HTR-8/SVneo (cell line): Measurements from ENCODE around the gene NNT.
A peak's percentile ranks its signal among the peaks of the same experiment; 100 is the strongest.
"Not testable (repeated sequence)": the region's sequence is repeated elsewhere in the genome, so short reads cannot be mapped to it uniquely, and the experiment has no call there.

Experiments used
- DNase-seq: peaks from one replicate; pipeline ENCODE4 v3.0.0; 2011; ENCODE audit warnings: low spot score, mixed read lengths; ENCODE audit not compliant: insufficient read length
- FAIRE-seq: peaks from 2 replicates; lab custom pipeline; 2011; peaks lifted over from hg19 to GRCh38; lab: Jason Lieb, UNC

NNT gene

DNA sequence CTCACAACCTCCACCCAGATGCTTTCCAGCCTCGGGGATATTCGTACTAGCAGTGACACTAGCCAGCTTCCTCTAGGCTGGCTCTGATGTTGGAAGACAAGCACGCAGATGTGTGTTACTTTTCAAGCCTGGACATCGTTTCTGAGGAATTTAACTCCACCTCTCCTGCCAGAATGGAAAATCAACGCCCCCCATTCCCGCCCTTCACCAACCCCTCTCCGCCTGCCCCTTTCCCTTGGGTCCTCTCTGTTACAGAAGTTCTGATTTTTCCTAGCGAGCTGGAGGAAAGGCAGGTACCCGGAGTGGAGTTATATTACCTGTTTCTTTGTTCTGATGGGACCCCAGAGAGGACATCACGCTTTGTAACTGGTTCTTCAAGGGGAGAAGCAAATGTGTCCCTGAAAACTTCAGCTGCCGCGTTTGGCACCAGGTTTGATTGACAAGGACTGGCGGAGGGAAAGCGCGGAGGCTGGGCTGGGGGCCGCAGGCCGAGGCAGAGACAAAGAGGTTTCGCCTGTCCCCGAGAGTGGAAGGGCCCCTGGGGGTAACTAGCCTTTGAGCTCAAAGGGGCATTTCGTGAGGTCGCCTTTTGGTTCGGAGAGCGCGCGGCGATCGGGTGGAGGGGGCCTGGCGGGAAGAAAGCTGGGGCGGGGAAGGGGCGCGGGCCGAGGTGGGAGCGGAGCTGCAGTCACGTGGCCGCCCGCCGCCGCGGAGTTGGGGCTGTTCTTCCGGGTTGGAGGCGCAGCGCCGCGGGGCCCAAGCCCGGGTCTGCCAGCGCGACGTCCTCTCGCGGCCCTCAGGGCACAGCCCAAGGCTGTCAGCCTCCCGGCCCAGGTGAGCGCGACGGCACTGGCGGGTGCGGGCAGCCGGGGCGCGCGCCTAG lies at the start of gene NNT:
Gene NNT (plus strand): TSS at position 720 of the 883 bp plus-strand sequence. CDS start 6,016 bp downstream, outside the sequence.
- DNase-seq (peak; percentile 75), FAIRE-seq (peak; percentile 80)

GRCh38 chr5:43553381-43553780 lies 49.6 kb upstream of the NNT start:
- no peak for DNase-seq
- no peak for FAIRE-seq

- DNase-seq (no peak), FAIRE-seq (peak; percentile 20)
Observed at GRCh38 chr5:43554497-43554896, 48.5 kb upstream of the NNT start.

- peak; percentile 43 for DNase-seq
- FAIRE-seq, result peak; percentile 71
Observed at GRCh38 chr5:43555895-43556606, 46.9 kb upstream of the NNT start.

GRCh38 chr5:43556607-43556856 lies 46.4 kb upstream of the NNT start:
- not testable (repeated sequence) for FAIRE-seq, DNase-seq

GRCh38 chr5:43556857-43557542 lies 46.0 kb upstream of the NNT start, which contains the start of gene PAIP1:
TSS of gene PAIP1 (minus strand) at chr5:43557077. CDS start at chr5:43556846, 231 bp downstream.
- peak; percentile 90 for FAIRE-seq

DNA sequence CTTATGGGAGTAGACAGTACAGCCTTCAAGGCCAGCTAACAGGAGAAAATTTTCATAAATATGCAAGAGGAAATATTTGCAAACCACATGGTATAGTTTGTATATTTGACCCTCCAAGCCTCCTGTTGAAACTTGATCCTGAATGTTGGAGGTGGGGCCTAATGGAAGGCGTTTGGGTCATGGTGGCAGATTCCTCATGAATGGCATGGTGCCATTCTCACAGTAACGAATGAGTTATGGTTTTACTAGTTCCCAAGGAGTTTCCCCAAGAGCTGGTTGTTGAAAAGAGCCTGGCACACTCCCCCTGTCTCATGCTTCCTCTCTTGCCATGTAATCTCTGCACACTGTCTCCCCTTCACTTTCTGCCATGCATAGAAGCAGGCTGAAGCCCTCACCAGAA lies 42.9 kb upstream of the NNT start:
- DNase-seq (peak; percentile 19), FAIRE-seq (no peak)

More at GRCh38 chr5:43556857-43557542, 46.0 kb upstream of the NNT start, which contains the start of gene PAIP1:
- DNase-seq, result peak; percentile 90

DNA sequence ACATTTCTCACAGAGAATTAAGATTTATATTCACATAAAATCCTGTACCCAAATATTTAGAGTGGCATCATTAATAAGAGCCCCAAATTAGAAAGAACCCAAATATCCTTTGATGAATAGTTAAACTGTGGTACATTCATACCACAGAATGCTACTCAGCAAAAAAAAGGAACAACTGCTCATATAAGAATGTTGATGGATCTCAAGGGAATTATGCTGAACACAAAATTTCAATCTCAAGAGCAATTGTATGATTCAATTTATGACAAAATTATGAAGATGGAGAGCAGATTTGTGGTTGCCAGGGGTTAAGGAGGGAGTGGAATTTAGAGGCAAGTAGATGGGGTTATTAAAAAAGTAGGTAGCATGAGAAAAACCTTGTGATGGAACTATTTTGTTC lies 41.6 kb upstream of the NNT start:
- no peak for FAIRE-seq
- DNase-seq, result no peak

- FAIRE-seq (no peak), DNase-seq (no peak)
Observed at GRCh38 chr5:43563321-43563720, 39.7 kb upstream of the NNT start.

GRCh38 chr5:43564289-43564850 lies 38.6 kb upstream of the NNT start:
- FAIRE-seq (no peak), DNase-seq (no peak)

DNA sequence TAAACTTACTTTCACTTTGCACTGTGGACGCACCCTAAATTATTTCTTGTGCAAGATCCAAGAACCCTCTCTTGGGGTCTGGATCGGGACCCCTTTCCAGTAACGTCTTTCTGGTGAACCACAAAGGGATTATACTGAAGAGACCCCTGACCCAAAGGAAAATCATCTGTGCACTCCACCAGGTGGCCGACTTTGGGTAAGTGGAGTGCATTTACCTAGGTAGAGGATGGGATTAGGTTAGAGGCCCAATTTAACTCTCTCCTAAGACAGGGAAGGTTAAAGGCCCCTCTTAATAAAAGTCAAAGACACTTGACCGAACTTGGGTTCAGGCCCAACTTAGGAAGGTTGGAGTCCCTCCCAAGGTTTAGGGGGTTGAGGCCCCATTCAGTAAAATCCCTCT lies 37.9 kb upstream of the NNT start:
- no peak for DNase-seq
- no peak for FAIRE-seq

DNA sequence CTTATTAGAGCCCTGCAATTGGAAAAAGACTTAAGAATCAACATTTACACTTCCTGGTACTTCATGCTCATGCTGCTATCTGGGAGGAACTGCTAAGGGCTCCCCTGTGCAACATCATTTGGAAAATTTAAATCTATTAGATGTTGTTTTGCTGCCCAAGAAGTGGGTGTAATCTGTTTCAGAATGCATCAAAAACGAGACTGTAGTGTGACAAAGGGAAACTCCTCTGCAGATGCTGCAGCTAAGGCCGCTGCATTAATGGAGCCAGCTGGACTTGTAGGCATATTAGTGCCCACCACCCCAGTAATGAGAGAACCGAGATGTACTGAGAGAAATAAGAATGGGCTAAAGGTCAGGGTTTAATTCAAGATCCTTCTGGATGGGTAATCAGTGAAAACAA lies 35.0 kb upstream of the NNT start:
- no peak for DNase-seq
- no peak for FAIRE-seq

- DNase-seq (no peak), FAIRE-seq (no peak)
Observed at GRCh38 chr5:43569236-43569746, 33.7 kb upstream of the NNT start.

- DNase-seq, result no peak
- peak; percentile 16 for FAIRE-seq
Observed at GRCh38 chr5:43570450-43571158, 32.4 kb upstream of the NNT start.

- no peak for FAIRE-seq
- no peak for DNase-seq
Observed at GRCh38 chr5:43571237-43571636, 31.7 kb upstream of the NNT start.

- no peak for DNase-seq
- no peak for FAIRE-seq
Observed at GRCh38 chr5:43572357-43572756, 30.6 kb upstream of the NNT start.

DNA sequence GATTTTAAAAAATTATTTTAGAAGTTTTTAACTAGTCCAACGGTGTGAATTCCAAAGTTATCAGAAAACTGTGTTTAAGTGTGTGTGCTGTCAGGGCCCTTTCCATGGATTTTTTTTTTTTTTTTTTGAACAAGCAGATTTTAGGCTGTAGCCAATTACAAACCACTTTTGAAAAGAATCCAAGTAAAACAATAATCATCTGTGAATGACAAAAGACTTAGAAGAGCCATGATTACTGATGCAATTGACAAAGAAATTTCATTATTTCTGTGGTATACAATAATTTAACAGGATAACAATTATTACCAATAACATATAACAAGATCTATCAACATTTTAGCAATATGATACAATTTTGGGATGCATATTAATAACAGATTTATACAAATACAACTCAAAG lies 29.9 kb upstream of the NNT start:
- DNase-seq (no peak), FAIRE-seq (no peak)

- not testable (repeated sequence) for FAIRE-seq, DNase-seq
Observed at GRCh38 chr5:43580402-43581210, 22.4 kb upstream of the NNT start.

DNA sequence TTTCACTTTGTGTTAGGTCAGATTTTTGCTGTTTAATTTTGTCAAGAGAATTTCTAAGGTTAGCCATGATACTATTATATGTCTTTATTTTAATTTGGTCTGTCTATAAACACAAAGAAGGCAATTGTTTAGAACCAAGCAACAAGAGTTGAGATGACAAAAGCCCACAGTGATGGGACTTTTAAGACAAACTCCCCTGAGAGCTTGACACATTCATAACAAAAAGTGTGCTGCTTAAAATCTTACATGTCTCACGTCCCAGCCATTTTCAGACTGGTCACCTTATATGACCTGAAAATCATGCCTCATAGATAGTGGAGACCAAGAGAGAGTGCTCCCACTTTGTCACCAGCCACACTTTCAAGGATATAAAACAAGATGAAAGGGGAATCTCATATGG lies 21.6 kb upstream of the NNT start:
- FAIRE-seq (no peak), DNase-seq (no peak)
